Gastrocnemius medialis (tissue), 4 donors: ENCODE measurements around the gene ARSG. TPM values are rescaled to one million over a fixed set of nuclear protein-coding genes. Genes with fewer than 3 reads are reported as not detected.

Source experiments
- ATAC-seq, 2 donors: fragments of 150-250 bp; one replicate each; pipeline ENCODE4 v1.9.1; 2016
- DNase-seq, 2 donors: peaks; one replicate each; pipeline ENCODE4 v3.0.0-alpha.2; 2019
- H3K27ac ChIP-seq, 4 donors: fragments of 200-600 bp; sonication (generic); 1 replicate in 1 of 4; 2 replicates in 3 of 4; pipeline ENCODE4 v1.5.1; 2016 to 2018; ENCODE audit warnings: mild to moderate bottlenecking in 2 of 4, moderate library complexity in 1 of 4
- H3K27me3 ChIP-seq, 3 donors: fragments of 200-600 bp; sonication (generic) in 2 of 3; 1 replicate in 1 of 3; 2 replicates in 2 of 3; pipeline versions ENCODE4 v1.5.1 to v1.6.0; 2016 to 2019; ENCODE audit warnings: mild to moderate bottlenecking in 1 of 3, moderate library complexity in 1 of 3
- H3K36me3 ChIP-seq, 2 donors: fragments of 200-600 bp; sonication (generic) in 1 of 2; one replicate each; pipeline ENCODE4 v1.5.1; 2017 to 2018
- H3K4me1 ChIP-seq, 2 donors: fragments of 200-600 bp; sonication (generic) in 1 of 2; one replicate each; pipeline ENCODE4 v1.5.1; 2016 to 2017; ENCODE audit warnings: mild to moderate bottlenecking in 2 of 2
- H3K4me3 ChIP-seq, 4 donors: fragments of 200-600 bp; sonication (generic) in 3 of 4; 1 replicate in 1 of 4; 2 replicates in 3 of 4; pipeline ENCODE4 v1.5.1; 2016 to 2019; ENCODE audit warnings: mild to moderate bottlenecking in 2 of 4
- H3K9me3 ChIP-seq, 3 donors: fragments of 200-600 bp; sonication (generic) in 2 of 3; 1 replicate in 1 of 3; 2 replicates in 2 of 3; pipeline ENCODE4 v1.5.1; 2016 to 2019
- CTCF ChIP-seq, 5 experiments: fragments of 450-650 bp in 3 of 5; fragments of 200-600 bp in 2 of 5; sonication (generic) in 2 of 5; IDR thresholded peaks in 4 of 5; conservative IDR thresholded peaks in 1 of 5; 1 replicate in 4 of 5; 2 replicates in 1 of 5; pipeline ENCODE4 v1.5.1; 2016 to 2019; ENCODE audit warnings: antibody characterized with exemption in 5 of 5, mild to moderate bottlenecking in 3 of 5, moderate library complexity in 3 of 5
- POLR2A ChIP-seq, 2 donors: fragments of 450-650 bp; IDR thresholded peaks; one replicate each; pipeline ENCODE4 v1.6.1; 2017; ENCODE audit warnings: antibody characterized with exemption in 2 of 2, mild to moderate bottlenecking in 2 of 2, moderate library complexity in 2 of 2
- in situ Hi-C, 4 donors: fragments of 200-750 bp; cut with MboI; loops; one replicate each; pipeline versions ENCODE4 v1.15.0 to v1.8.0; 2017; ENCODE audit warnings: low sequenced_read_pairs in 4 of 4
- intact Hi-C: fragments of 100-400 bp; cut with DNase I; formaldehyde crosslinking; loops from one replicate; pipeline ENCODE4 v1.15.1; 2023; ENCODE audit warnings: low total_unique reads
- total RNA-seq, 4 donors: library from RNA; depleted of rRNA; stranded (reverse); fragments of >200 nt; gene quantifications; one replicate each; pipeline versions ENCODE4 v1.1.0 to v1.2.3, GENCODE V29; 2016

Gene ARSG
- total RNA-seq, 4 donors from 2014 or later = 3.3 to 6.1 (median 5.4) TPM

GRCh38 chr17:68356520-68356919 is 65.2 kb downstream of the ARSG start:
- Histone ChIP-seq H3K27me3 (no peaks in the 10 kb centered on the region), H3K4me1 (peaks cover 2 to 6% of the 10 kb centered on the region in 2 donors), H3K9me3 (no peaks in the 10 kb centered on the region), H3K27ac (no peak overlapping the region), H3K4me3 (no peak overlapping the region), H3K36me3 (no peaks in the 10 kb centered on the region)
- no peak for ATAC-seq
- TF ChIP-seq CTCF (IDR thresholded peaks at IDR 0.05 in 4 of 5, conservative IDR thresholded peaks at IDR 0.05 in 1 of 5) (no peak), POLR2A (IDR thresholded peaks at IDR 0.05) (no peak)
- DNase-seq = no peak
- intact Hi-C loops (no loop called here), in situ Hi-C loops (no loop called here)

- H3K27ac ChIP-seq = no peak overlapping the region
- ATAC-seq (no peak), DNase-seq (no peak)
- no peaks in the 10 kb centered on the region for H3K36me3 ChIP-seq
- H3K9me3 ChIP-seq = no peaks in the 10 kb centered on the region
- H3K27me3 ChIP-seq = no peaks in the 10 kb centered on the region
- H3K4me3 ChIP-seq = no peak overlapping the region
- in situ Hi-C loops = no loop called here
- no peak for TF ChIP-seq CTCF (IDR thresholded peaks at IDR 0.05 in 4 of 5, conservative IDR thresholded peaks at IDR 0.05 in 1 of 5)
- TF ChIP-seq POLR2A (IDR thresholded peaks at IDR 0.05) = no peak
- peaks cover 0 to 6% of the 10 kb centered on the region in 2 donors for H3K4me1 ChIP-seq
- intact Hi-C loops = no loop called here
Observed at GRCh38 chr17:68356949-68357455, 65.7 kb downstream of the ARSG start.

GRCh38 chr17:68357886-68358285 is 66.6 kb downstream of the ARSG start:
- DNase-seq (no peak), ATAC-seq (no peak)
- Histone ChIP-seq H3K9me3 (no peaks in the 10 kb centered on the region), H3K4me1 (peaks cover 0 to 6% of the 10 kb centered on the region in 2 donors), H3K27me3 (no peaks in the 10 kb centered on the region), H3K27ac (no peak overlapping the region), H3K4me3 (no peak overlapping the region), H3K36me3 (no peaks in the 10 kb centered on the region)
- in situ Hi-C loops = no loop called here
- intact Hi-C loops = no loop called here
- TF ChIP-seq CTCF (IDR thresholded peaks at IDR 0.05 in 4 of 5, conservative IDR thresholded peaks at IDR 0.05 in 1 of 5) = no peak
- TF ChIP-seq POLR2A (IDR thresholded peaks at IDR 0.05) = no peak

GRCh38 chr17:68359791-68360535 is 68.7 kb downstream of the ARSG start:
- no peaks in the 10 kb centered on the region for H3K4me1 ChIP-seq
- intact Hi-C loops = no loop called here
- no peak overlapping the region for H3K4me3 ChIP-seq
- no peaks in the 10 kb centered on the region for H3K36me3 ChIP-seq
- no peak overlapping the region for H3K27ac ChIP-seq
- TF ChIP-seq CTCF (IDR thresholded peaks at IDR 0.05 in 4 of 5, conservative IDR thresholded peaks at IDR 0.05 in 1 of 5) = no peak
- TF ChIP-seq POLR2A (IDR thresholded peaks at IDR 0.05) = no peak
- no peak for DNase-seq
- no peak for ATAC-seq
- H3K27me3 ChIP-seq = no peaks in the 10 kb centered on the region
- in situ Hi-C loops = no loop called here
- H3K9me3 ChIP-seq = no peaks in the 10 kb centered on the region
